CD14-positive monocyte (primary cell): ENCODE data around the gene AHI1. TPM values are rescaled to one million over a fixed set of nuclear protein-coding genes. Genes with fewer than 3 reads are reported as not detected.

Experiments
- DNase-seq, 3 donors: peaks; one replicate each; pipeline ENCODE4 v3.0.0-alpha.2; 2011 to 2022
- H2AFZ ChIP-seq: 2 replicates; pipeline ENCODE4 v1.6.0; 2012; ENCODE audit warnings: mild to moderate bottlenecking, low read depth, low read length, inconsistent platforms; ENCODE audit not compliant: insufficient read depth, poor library complexity, severe bottlenecking
- H3K27ac ChIP-seq, 2 donors: 1 replicate in 1 of 2; 2 replicates in 1 of 2; pipeline ENCODE4 v1.5.1; 2012 to 2013; ENCODE audit warnings: low read length in 2 of 2, control low read depth in 1 of 2, inconsistent platforms in 1 of 2, low read depth in 1 of 2, mild to moderate bottlenecking in 1 of 2
- H3K27me3 ChIP-seq, 2 donors: one replicate each; pipeline versions ENCODE4 v1.6.0 to v1.6.1; 2011 to 2013; ENCODE audit warnings: low read length in 2 of 2; ENCODE audit not compliant: control insufficient read depth in 2 of 2, insufficient read depth in 2 of 2
- H3K36me3 ChIP-seq, 2 donors: replicated peaks in 1 of 2; 1 replicate in 1 of 2; 2 replicates in 1 of 2; pipeline versions ENCODE4 v1.5.1 to v1.6.1; 2012 to 2013; ENCODE audit warnings: low read length in 2 of 2, control low read depth in 1 of 2, inconsistent platforms in 1 of 2, mild to moderate bottlenecking in 1 of 2; ENCODE audit not compliant: insufficient read depth in 2 of 2, control insufficient read depth in 1 of 2
- H3K4me1 ChIP-seq, 2 donors: 1 replicate in 1 of 2; 2 replicates in 1 of 2; pipeline versions ENCODE4 v1.5.1 to v1.6.1; 2012 to 2013; ENCODE audit warnings: low read length in 2 of 2, control low read depth in 1 of 2, inconsistent platforms in 1 of 2, mild to moderate bottlenecking in 1 of 2, moderate library complexity in 1 of 2; ENCODE audit not compliant: insufficient read depth in 2 of 2, control insufficient read depth in 1 of 2
- H3K4me2 ChIP-seq: replicated peaks from 2 replicates; pipeline ENCODE3; 2012; ENCODE audit warnings: low read length, moderate library complexity, mild to moderate bottlenecking; ENCODE audit not compliant: poor library complexity, severe bottlenecking; ENCODE audit errors: extremely low read depth
- H3K4me3 ChIP-seq, 3 experiments: fragments of 200-600 bp in 1 of 3; sonication (generic) in 1 of 3; replicated peaks in 1 of 3; 1 replicate in 2 of 3; 2 replicates in 1 of 3; pipeline ENCODE4 v1.5.1; 2011 to 2013; ENCODE audit warnings: low read length in 3 of 3, mild to moderate bottlenecking in 3 of 3, control low read depth in 2 of 3, low read depth in 2 of 3, inconsistent platforms in 1 of 3, moderate library complexity in 1 of 3
- H3K79me2 ChIP-seq: 2 replicates; pipeline ENCODE4 v1.6.0; 2012; ENCODE audit warnings: mild to moderate bottlenecking, control low read depth, inconsistent platforms, low read length, moderate library complexity; ENCODE audit not compliant: insufficient read depth
- H3K9ac ChIP-seq: 2 replicates; pipeline ENCODE4 v1.6.0; 2017; ENCODE audit warnings: low read length, mild to moderate bottlenecking; ENCODE audit not compliant: insufficient read depth, poor library complexity, severe bottlenecking
- H3K9me3 ChIP-seq, 2 donors: replicated peaks in 1 of 2; 1 replicate in 1 of 2; 2 replicates in 1 of 2; pipeline versions ENCODE4 v1.5.1 to v1.6.1; 2012 to 2013; ENCODE audit warnings: low read length in 2 of 2, control low read depth in 1 of 2; ENCODE audit not compliant: control insufficient read depth in 1 of 2, insufficient read depth in 1 of 2
- H4K20me1 ChIP-seq: 2 replicates; pipeline ENCODE4 v1.6.0; 2012; ENCODE audit warnings: mild to moderate bottlenecking, low read length, control low read depth, moderate library complexity; ENCODE audit not compliant: insufficient read depth
- H3K27ac Mint-ChIP-seq, 7 donors: one replicate each; pipeline ENCODE4 v1.8.0; 2020; ENCODE audit warnings: mild to moderate bottlenecking in 7 of 7, mixed read lengths in 7 of 7, moderate library complexity in 6 of 7, inconsistent platforms in 2 of 7
- H3K27me3 Mint-ChIP-seq, 3 donors: one replicate each; pipeline ENCODE4 v1.8.0; 2021 to 2022; ENCODE audit warnings: low read depth in 3 of 3, mild to moderate bottlenecking in 3 of 3, mixed read lengths in 3 of 3, moderate library complexity in 3 of 3, inconsistent platforms in 1 of 3
- H3K36me3 Mint-ChIP-seq, 2 donors: one replicate each; pipeline ENCODE4 v1.8.0; 2020; ENCODE audit warnings: mixed read lengths in 2 of 2, inconsistent platforms in 1 of 2, mild to moderate bottlenecking in 1 of 2
- H3K4me1 Mint-ChIP-seq: one replicate; pipeline ENCODE4 v1.8.0; 2020; ENCODE audit warnings: mild to moderate bottlenecking, mixed read lengths
- H3K4me3 Mint-ChIP-seq, 2 donors: one replicate each; pipeline ENCODE4 v1.8.0; 2020; ENCODE audit warnings: mild to moderate bottlenecking in 2 of 2, mixed read lengths in 2 of 2, moderate library complexity in 1 of 2
- H3K9me3 Mint-ChIP-seq, 7 donors: one replicate each; pipeline ENCODE4 v1.8.0; 2020 to 2022; ENCODE audit warnings: mixed read lengths in 7 of 7, mild to moderate bottlenecking in 6 of 7, moderate library complexity in 6 of 7, inconsistent platforms in 2 of 7
- CTCF ChIP-seq: fragments of 200-600 bp; IDR thresholded peaks from one replicate; pipeline ENCODE4 v1.8.0; 2022; ENCODE audit warnings: antibody characterized with exemption, mild to moderate bottlenecking
- WGBS: methylation state at CpG from one replicate; pipeline ENCODE4 v1.1.5; 2013; ENCODE audit warnings: missing lambda C conversion rate; ENCODE audit not compliant: insufficient coverage; 5-methylcytosine and 5-hydroxymethylcytosine counted together
- intact Hi-C, 2 donors: fragments of 100-400 bp; cut with micrococcal nuclease; formaldehyde crosslinking; loops; one replicate each; pipeline versions ENCODE4 v1.15.0 to v1.15.1; 2023
- polyA plus RNA-seq, 3 donors: library from polyadenylated mRNA; depleted of rRNA in 1 of 3; unstranded in 2 of 3; stranded (reverse) in 1 of 3; fragments of 300-500 nt in 2 of 3; fragments of >200 nt in 1 of 3; fragmentation: Illumina TruSeq in 2 of 3; gene quantifications; 1 replicate in 2 of 3; 2 replicates in 1 of 3; pipeline ENCODE4 v1.2.3, GENCODE V29; 2012 to 2021

The AHI1 gene
- polyA plus RNA-seq, 3 donors: 0.91 to 2.8 (median 1.4) TPM

DNA sequence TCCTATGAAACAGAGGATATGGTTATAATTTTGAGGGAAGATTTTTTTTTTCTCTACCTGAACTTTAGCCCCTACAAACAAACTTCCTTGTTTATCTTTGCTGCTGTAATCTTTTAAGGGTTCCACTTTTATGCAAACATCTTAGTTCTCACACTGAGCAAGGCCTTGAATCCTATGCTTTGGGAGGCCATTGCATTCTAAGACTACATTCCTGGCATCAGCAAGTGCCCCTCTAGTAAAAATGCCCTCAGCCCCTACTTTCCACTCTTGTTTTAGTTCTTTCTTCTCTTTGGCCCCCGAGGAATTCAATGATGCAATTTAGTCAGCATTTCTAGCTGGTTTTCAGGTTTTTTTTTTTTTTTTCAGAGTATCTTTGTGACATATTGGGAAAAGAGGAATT, 8.1 kb upstream of the AHI1 start:
- H3K9ac ChIP-seq: no peak overlapping the region
- H3K4me3 Mint-ChIP-seq: no peak overlapping the region
- H3K27ac Mint-ChIP-seq: no peak overlapping the region
- no peak for DNase-seq
- no peak for TF ChIP-seq CTCF
- H3K27me3 ChIP-seq: no peaks in the 10 kb centered on the region
- H3K9me3 Mint-ChIP-seq: no peaks in the 10 kb centered on the region
- intact Hi-C loops: loop anchor here in 1 of 2 donors (10.0 kb wide), 1 partner anchor 719 kb away; no protein-coding TSS in a partner anchor
- H3K79me2 ChIP-seq: no peaks in the 10 kb centered on the region
- WGBS: no CpG with 5 or more reads among the region's 1 CpG
- H3K4me1 ChIP-seq: no peaks in the 10 kb centered on the region
- no peaks in the 10 kb centered on the region for H3K9me3 ChIP-seq
- no peaks in the 10 kb centered on the region for H3K27me3 Mint-ChIP-seq
- no peak overlapping the region for H3K4me2 ChIP-seq
- H3K27ac ChIP-seq: no peak overlapping the region
- H4K20me1 ChIP-seq: no peaks in the 10 kb centered on the region
- H3K36me3 Mint-ChIP-seq: no peaks in the 10 kb centered on the region
- H2AFZ ChIP-seq: no peak overlapping the region
- no peak overlapping the region for H3K4me3 ChIP-seq
- no peaks in the 10 kb centered on the region for H3K4me1 Mint-ChIP-seq
- no peaks in the 10 kb centered on the region for H3K36me3 ChIP-seq

GRCh38 chr6:135505222-135505621, 7.7 kb upstream of the AHI1 start:
- intact Hi-C loops: loop anchor here in 1 of 2 donors (10.0 kb wide), 1 partner anchor 720 kb away; no protein-coding TSS in a partner anchor
- no peak overlapping the region for H3K9ac ChIP-seq
- no peak for TF ChIP-seq CTCF
- no peak overlapping the region for H3K4me3 ChIP-seq
- no peaks in the 10 kb centered on the region for H3K9me3 Mint-ChIP-seq
- no peak for DNase-seq
- no peaks in the 10 kb centered on the region for H3K79me2 ChIP-seq
- H3K27me3 Mint-ChIP-seq: no peaks in the 10 kb centered on the region
- no peaks in the 10 kb centered on the region for H3K4me1 ChIP-seq
- no peaks in the 10 kb centered on the region for H3K4me1 Mint-ChIP-seq
- H3K27ac Mint-ChIP-seq: no peak overlapping the region
- H3K4me3 Mint-ChIP-seq: no peak overlapping the region
- no peak overlapping the region for H3K4me2 ChIP-seq
- H3K36me3 ChIP-seq: no peaks in the 10 kb centered on the region
- no peaks in the 10 kb centered on the region for H3K27me3 ChIP-seq
- H2AFZ ChIP-seq: no peak overlapping the region
- H4K20me1 ChIP-seq: no peaks in the 10 kb centered on the region
- WGBS: 100% methylated on average over 3 of the region's 3 CpGs
- no peaks in the 10 kb centered on the region for H3K36me3 Mint-ChIP-seq
- no peak overlapping the region for H3K27ac ChIP-seq
- no peaks in the 10 kb centered on the region for H3K9me3 ChIP-seq
